GM18858 (cell line): ENCODE data around the gene HP.

ENCODE experiments used
- ATAC-seq: cut with Tn5 transposase; IDR thresholded peaks from one replicate; pipeline ENCODE4 v1.9.1; 2021; ENCODE audit not compliant: unreplicated experiment

HP gene

GRCh38 chr16:72083778-72084404, 29.6 kb downstream of the HP start:
- ATAC-seq = no peak

GRCh38 chr16:72084445-72084844, 30.1 kb downstream of the HP start:
- no peak for ATAC-seq

- ATAC-seq = no peak
Observed at GRCh38 chr16:72085002-72085401, 30.7 kb downstream of the HP start.

DNA sequence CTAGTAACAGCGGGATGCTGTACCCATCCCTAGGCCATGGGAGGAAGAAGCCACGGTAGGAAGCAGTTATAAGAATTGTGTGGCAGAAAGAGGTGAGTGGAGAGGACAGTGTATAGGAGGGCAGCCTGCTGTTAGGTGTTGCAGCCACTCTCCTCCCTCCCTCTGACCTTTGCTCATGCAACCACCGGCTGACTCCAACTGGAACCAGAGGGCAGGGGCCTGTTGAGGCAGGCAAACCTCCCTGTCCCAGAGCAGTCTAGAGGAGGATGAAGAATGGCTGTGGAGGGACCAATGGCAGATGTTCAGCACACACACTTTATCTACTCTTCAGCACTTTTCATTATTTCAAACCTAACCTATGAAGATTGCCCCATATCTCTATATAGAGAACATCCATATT, 36.9 kb downstream of the HP start:
- no peak for ATAC-seq

- no peak for ATAC-seq
Observed at GRCh38 chr16:72092832-72093447, 38.6 kb downstream of the HP start.

DNA sequence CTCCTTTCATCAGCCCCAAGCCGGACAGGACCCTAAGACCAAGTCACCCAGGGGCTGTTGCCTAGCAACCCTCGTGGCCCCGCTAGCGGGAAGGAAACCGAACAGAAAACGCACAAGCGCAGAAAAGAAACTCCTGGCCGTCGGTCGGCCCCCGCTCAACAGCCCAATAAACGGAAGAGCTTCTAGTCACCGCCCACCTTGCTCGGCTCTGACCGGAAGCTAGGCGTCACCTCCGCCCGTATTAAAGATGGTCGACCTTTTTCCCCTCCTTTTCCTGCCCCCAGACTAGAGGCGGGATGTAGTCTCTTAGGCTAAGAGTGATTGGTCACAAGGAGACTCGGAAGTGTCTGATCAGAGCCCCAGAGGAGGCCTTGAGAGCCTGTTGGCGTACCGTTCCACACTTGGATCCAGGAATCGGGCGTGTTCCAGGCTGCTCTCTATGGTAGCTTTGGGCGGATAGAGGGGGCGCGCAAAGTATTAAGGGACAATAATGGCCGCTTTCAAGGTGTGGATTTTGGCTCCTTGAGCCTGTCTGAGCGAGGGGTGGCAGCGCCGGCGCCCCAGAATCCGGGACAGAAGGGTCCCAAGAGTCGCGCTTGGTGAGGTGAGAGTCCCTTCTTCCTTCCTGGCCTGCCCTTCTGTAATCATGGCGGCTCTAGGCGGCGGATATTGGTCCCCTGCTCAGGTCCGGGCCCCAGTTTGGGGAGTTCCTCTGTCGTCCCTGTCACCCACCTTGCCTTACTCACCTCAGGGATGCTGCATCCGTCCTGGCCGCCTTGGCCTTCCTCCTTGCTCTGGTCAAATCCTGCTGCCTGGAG, 39.4 kb downstream of the HP start, which contains the start of the genes DHX38 and TXNL4B:
Gene DHX38, plus strand, starts transcription at position 400 of the 818 bp plus-strand sequence. CDS start 2,311 bp downstream, outside the sequence.
Gene TXNL4B, minus strand, starts transcription at position 173 of the 818 bp plus-strand sequence. CDS start 2,871 bp downstream, outside the sequence.
- ATAC-seq = peak; percentile 98

GRCh38 chr16:72094266-72094610, 39.9 kb downstream of the HP start:
- ATAC-seq = no peak

DNA sequence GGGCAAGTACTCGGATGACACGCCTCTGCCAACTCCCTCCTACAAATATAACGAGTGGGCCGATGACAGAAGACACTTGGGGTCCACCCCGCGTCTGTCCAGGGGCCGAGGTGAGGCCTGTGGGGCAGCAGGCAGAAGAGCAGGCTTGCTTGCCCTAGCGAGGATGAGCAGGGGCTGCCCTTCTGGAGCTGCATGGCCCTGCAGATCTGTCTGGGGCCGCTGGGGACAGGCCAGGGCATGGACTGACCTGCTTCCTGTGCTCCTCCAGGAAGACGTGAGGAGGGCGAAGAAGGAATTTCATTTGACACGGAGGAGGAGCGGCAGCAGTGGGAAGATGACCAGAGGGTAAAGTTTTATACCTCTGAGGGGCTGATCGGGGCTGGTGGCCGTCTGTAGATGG, 44.6 kb downstream of the HP start:
- no peak for ATAC-seq

DNA sequence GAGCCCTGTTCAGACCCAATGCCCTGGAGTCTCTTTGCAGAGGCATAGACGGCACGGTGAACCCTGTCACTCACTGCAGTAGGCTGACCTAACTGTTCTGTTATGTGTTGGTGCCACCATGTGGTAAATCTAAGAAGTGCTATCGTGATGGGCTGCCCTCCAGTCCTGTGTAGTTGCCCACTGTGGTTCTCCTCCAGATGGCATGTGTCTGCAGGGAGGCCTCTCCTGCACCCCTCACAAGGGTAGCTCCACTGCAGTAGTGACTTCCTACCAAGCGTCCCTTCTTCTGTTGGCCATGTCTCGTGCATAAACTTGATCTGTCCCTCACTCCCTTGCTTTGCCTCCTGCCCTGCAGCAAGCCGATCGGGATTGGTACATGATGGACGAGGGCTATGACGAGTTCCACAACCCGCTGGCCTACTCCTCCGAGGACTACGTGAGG, 45.1 kb downstream of the HP start:
- ATAC-seq = peak; percentile 70

DNA sequence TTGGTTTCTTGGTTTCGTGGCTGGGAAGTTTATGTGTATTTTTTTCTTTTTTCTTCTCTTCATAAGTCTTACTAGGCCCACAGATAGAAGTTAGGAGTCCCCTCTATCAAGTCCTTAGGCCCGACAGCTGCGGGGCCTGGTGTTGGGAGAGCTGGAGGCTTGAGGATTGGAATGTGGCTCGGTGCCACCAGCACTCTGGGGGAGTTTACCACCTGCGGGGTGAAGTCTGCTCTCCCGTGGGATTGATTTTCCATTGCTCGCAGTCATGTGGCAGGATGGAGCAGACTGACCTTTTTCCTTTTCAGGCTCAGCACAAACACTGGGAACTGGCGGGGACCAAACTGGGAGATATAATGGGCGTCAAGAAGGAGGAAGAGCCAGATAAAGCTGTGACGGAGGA, 46.9 kb downstream of the HP start:
- ATAC-seq = no peak

DNA sequence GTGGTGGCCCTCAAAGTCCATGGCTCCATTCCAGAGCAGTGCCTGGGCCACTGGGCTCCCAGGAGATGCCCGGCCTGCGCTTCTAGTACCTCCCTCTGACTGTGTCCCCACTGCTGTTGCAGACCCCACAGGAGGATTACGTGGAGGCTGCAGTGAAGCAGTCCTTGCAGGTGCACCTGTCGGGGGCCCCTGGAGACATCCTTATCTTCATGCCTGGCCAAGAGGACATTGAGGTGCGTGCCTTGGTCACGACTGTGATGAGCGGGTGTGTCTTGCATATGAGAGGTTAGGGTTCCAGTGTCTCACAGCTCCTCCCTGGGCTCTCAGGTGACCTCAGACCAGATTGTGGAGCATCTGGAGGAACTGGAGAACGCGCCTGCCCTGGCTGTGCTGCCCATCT, 50.6 kb downstream of the HP start:
- no peak for ATAC-seq

DNA sequence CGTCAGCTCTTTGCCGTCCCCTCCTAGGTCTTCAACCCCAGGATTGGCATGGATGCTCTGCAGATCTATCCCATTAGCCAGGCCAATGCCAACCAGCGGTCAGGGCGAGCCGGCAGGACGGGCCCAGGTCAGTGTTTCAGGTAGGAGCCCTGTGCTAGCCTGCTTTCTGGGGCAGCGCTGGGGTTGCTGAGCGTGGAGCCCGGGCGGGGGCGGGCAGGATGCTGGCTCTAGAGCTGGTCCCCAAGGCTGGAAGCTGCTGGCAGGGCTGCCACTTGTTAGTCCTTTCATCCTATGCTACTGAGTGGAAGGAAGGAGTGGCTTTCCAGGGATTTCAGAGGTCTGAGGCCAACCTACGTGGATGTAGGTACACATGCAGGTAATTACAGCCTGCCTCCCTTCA, 51.7 kb downstream of the HP start:
- ATAC-seq = no peak

GRCh38 chr16:72107371-72107770, 53.1 kb downstream of the HP start:
- ATAC-seq = no peak

DNA sequence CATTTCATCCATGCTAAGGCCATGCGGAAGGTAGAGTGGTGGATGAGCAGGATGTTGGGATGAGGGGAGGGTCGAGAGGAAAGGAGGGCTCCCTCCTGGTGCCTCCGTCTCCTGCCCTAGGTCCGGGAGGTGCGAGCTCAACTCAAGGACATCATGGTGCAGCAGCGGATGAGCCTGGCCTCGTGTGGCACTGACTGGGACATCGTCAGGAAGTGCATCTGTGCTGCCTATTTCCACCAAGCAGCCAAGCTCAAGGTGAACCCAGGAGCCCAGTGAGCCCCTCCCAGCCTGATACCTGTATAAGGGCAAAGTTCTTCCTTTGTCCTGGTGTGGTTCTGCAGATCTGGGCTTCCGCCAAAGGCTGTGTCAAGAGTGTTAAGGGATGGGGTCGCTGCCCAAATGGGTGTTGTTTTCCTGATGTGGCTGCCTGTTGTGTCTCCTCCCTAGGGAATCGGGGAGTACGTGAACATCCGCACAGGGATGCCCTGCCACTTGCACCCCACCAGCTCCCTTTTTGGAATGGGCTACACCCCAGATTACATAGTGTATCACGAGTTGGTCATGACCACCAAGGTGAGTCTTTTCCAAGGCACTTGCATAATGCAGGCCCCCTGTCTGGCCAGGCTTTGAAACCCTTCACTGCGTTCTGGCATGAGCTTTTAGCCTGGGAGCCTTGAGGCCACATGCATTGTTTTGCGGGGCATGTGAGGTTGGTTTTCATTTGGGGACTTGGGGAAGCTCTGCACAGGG, 54.2 kb downstream of the HP start:
- ATAC-seq = no peak

DNA sequence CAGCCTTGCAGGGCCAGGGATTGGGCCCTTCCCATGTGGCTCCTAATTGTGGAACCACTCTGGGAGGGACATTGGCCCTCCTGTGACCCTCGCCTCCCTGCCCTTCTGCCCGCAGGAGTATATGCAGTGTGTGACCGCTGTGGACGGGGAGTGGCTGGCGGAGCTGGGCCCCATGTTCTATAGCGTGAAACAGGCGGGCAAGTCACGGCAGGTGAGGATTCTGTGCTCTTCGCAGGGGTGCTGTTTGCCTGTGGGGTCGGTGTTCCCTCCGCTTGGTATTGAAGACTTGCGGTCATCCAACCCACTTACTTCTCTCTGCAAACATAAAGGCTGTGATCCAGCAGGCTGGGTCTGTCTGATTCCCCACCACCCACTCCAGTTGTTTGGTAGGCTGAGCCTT, 55.0 kb downstream of the HP start:
- no peak for ATAC-seq

GRCh38 chr16:72109966-72110530, 55.7 kb downstream of the HP start:
- no peak for ATAC-seq
